Vagina (tissue), 2 donors: ENCODE data around the gene COASY.

Experiments
- CTCF ChIP-seq, 3 experiments: fragments of 450-650 bp in 2 of 3; fragments of 200-600 bp in 1 of 3; sonication (generic) in 1 of 3; IDR thresholded peaks; one replicate each; pipeline ENCODE4 v1.5.1; 2017 to 2019; ENCODE audit warnings: antibody characterized with exemption in 3 of 3, mild to moderate bottlenecking in 2 of 3, moderate library complexity in 2 of 3
- POLR2A ChIP-seq, 2 donors: fragments of 450-650 bp; IDR thresholded peaks; one replicate each; pipeline ENCODE4 v1.6.1; 2017; ENCODE audit warnings: antibody characterized with exemption in 2 of 2, mild to moderate bottlenecking in 2 of 2, moderate library complexity in 2 of 2

DNA sequence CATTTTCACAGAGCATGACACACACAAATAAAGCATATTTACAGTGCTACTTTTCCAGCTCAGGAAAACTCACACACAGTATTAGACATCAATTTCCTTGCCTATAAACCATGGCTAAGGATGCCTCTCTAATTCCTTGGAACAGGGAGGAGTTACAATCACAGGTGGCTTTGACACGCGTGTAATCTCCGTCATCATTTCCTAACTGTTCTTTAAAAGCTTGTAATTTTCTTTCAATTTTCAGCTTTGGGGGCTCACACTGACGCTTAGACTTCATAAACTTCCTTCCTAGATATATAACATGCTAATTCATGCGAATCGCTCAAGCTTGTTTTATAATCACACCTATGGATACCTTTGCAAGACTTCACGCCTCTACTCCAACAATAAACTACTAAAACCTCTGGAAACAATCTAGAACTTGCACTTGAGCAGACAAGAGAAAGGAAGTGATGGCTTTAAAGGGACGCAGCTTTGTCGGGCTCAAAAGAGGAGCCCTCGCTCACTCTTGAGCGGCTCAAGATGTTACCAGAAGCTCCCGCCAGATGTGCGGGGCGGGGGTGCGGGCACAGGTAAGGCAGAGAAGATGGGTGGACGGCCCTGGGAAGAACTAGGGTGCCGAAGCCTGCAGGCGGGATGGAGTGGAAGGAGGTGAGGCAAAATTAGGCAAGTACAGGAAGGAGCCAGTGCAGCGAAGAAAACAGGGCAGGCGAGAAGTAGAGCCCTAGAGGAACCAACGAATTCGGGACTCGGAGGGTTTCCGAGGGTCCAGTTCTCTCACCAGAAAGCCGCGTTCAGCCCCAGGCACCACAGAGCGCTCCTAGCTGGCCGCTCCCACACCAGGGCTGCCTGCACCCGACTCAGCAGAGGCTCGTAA is 46.6 kb downstream of the COASY start:
- TF ChIP-seq POLR2A (IDR thresholded peaks at IDR 0.05) (no peak), CTCF (IDR thresholded peaks at IDR 0.05) (no peak)
